ENCODE results near the gene NUMA1. TPM values are rescaled to one million over a fixed set of nuclear protein-coding genes. Genes with fewer than 3 reads are reported as not detected.
A peak's percentile ranks its signal among the peaks of the same experiment; 100 is the strongest.

Gene NUMA1
- total RNA-seq, 2 donors from 2014 or later = 102 to 130 TPM

- no peak for DNase-seq (ENCODE audit: low spot score)
- Histone ChIP-seq H3K27me3 (no peaks in the 10 kb centered on the region), H3K36me3 (no peaks in the 10 kb centered on the region), H3K4me1 (peaks cover 0 to 10% of the 10 kb centered on the region in 2 donors), H3K27ac (no peak overlapping the region), H3K9me3 (no peaks in the 10 kb centered on the region), H3K4me3 (no peak overlapping the region)
- TF ChIP-seq CTCF (IDR thresholded peaks at IDR 0.05) = no peak
These were observed 35.8 kb upstream of the NUMA1 start for GRCh38 chr11:72116019-72116755.

- peaks cover 2% of the 10 kb centered on the region for H3K36me3 ChIP-seq
- no peaks in the 10 kb centered on the region for H3K9me3 ChIP-seq
- H3K4me3 ChIP-seq = no peak overlapping the region
- H3K27me3 ChIP-seq = no peaks in the 10 kb centered on the region
- no peak for DNase-seq (ENCODE audit: low spot score)
- no peak overlapping the region for H3K27ac ChIP-seq
- TF ChIP-seq CTCF (IDR thresholded peaks at IDR 0.05) = no peak
- peaks cover 0 to 12% of the 10 kb centered on the region in 2 donors for H3K4me1 ChIP-seq
These were observed 34.2 kb upstream of the NUMA1 start for GRCh38 chr11:72114570-72114969.

- DNase-seq (ENCODE audit: low spot score) = no peak
- peaks cover 0 to 12% of the 10 kb centered on the region in 2 donors for H3K4me1 ChIP-seq
These were observed 32.9 kb upstream of the NUMA1 start for GRCh38 chr11:72112978-72113808.

GRCh38 chr11:72112143-72112977, 32.0 kb upstream of the NUMA1 start, which contains the start of gene ANAPC15:
Gene ANAPC15, minus strand, starts transcription at chr11:72112695. Its CDS starts 1,419 bp downstream, at chr11:72111276.
- TF ChIP-seq CTCF (IDR thresholded peaks at IDR 0.05) = no peak
- peak; percentile 100 for DNase-seq (ENCODE audit: low spot score)
- H3K27me3 ChIP-seq = no peaks in the 10 kb centered on the region

More at GRCh38 chr11:72112978-72113808, 32.9 kb upstream of the NUMA1 start:
- TF ChIP-seq CTCF (IDR thresholded peaks at IDR 0.05) = no peak
- H3K9me3 ChIP-seq = no peaks in the 10 kb centered on the region
- H3K27me3 ChIP-seq = no peaks in the 10 kb centered on the region
- peaks cover 12% of the 10 kb centered on the region for H3K36me3 ChIP-seq
- H3K27ac ChIP-seq = peak overlapping the region; percentile 96 to 97
- peak overlapping the region; percentile 61 to 65 for H3K4me3 ChIP-seq

More at GRCh38 chr11:72112143-72112977, 32.0 kb upstream of the NUMA1 start, which contains the start of gene ANAPC15:
- Histone ChIP-seq H3K4me3 (peak within 1 kb of the TSS; percentile 61 to 65), H3K4me1 (peaks cover 0 to 12% of the 10 kb centered on the region in 2 donors), H3K27ac (peak within 1 kb of the TSS; percentile 96 to 97), H3K36me3 (peaks cover 13% of the 10 kb centered on the region), H3K9me3 (no peaks in the 10 kb centered on the region)

All from right atrium auricular region (tissue), 2 donors.